Stimulated activated CD4-positive, alpha-beta T cell treated with anti-CD3 and anti-CD28 coated beads, Interleukin-12 subunit alpha, Interleukin-12 subunit beta, amount 100 ng/mL, for 48 hours (primary cell): ENCODE measurements around the gene PLEKHA8.
"Not testable (repeated sequence)": the region's sequence is repeated elsewhere in the genome, so short reads cannot be mapped to it uniquely, and the experiment has no call there.

Experiments used
- DNase-seq, 3 donors: peaks; one replicate each; pipeline ENCODE4 v3.0.0-alpha.2; 2020; ENCODE audit warnings: low read depth in 2 of 3, low spot score in 1 of 3

Gene PLEKHA8

DNA sequence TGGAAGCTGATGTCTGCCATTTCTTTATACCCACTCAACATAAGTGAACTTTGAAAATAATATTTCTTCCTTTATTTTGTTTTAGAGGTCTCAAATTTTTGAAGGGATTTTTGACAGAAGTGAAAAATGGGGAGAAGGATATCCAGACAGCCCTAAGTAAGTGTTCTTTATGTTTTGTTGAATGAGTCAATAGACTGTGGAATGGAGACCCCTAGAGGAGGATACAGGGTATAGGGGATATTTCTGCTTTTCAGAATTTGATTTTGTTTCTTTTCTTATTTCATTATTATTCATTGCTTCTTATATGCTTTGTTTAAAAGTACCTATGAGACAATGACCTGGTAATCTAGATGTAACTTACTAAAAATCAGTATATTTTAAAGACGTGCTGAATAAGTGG, 34.4 kb downstream of the PLEKHA8 start:
- DNase-seq = no peak

DNA sequence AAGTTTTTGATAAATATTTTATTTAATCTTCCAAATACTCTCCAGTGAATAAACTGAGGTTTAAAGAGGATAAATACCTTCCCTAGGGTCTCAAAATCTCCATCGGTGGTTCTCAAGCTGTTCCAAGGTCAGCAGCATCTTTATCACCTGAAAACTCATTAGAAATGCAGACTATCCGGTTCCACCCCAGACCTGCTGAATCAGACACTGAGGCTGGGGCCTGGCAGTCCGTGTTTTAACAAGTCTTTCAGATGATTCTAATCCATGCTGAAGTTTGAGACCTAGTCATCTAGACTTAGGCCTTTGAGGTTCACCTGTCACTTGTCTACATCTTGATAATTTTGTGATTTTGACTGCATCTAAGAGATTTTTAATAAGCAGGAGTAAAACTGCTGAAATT, 37.5 kb downstream of the PLEKHA8 start:
- no peak for DNase-seq

DNA sequence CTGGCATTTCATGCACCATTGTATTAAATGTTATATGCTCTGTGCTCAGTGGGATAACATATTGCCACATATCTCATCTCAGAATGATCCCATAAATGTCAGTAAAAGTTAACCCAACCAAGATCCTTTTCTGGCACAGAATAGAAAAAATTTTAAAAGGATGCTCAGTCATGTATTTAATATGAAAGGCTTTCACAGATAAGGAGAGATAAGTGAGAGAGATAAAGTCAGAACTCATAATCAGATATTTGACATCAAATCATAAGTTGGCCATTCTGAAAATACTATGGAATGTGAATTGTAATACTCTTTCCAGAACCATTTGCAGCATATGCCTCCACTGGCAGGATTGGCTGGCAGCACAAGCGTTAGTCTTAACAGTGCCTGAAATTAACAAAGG, 38.5 kb downstream of the PLEKHA8 start:
- DNase-seq = no peak

DNA sequence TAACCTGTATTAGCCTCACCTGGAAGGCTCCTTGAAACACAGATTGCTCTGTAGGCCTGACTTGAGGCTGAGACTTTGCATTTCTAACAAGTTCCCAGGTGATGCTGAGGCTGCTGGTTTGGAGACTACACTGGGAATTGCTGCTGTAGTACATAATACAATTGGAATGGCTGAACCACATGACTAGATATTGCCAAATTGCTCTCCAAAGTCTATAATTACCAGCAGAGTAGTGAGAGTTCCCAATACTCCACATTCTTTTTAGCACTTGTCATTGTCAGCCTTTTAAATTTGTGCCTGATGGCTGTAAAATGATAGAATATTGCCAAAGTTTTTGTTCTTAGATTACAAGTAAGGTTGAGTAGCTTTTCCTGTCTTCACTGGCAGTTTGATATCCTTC, 39.9 kb downstream of the PLEKHA8 start:
- no peak for DNase-seq

DNA sequence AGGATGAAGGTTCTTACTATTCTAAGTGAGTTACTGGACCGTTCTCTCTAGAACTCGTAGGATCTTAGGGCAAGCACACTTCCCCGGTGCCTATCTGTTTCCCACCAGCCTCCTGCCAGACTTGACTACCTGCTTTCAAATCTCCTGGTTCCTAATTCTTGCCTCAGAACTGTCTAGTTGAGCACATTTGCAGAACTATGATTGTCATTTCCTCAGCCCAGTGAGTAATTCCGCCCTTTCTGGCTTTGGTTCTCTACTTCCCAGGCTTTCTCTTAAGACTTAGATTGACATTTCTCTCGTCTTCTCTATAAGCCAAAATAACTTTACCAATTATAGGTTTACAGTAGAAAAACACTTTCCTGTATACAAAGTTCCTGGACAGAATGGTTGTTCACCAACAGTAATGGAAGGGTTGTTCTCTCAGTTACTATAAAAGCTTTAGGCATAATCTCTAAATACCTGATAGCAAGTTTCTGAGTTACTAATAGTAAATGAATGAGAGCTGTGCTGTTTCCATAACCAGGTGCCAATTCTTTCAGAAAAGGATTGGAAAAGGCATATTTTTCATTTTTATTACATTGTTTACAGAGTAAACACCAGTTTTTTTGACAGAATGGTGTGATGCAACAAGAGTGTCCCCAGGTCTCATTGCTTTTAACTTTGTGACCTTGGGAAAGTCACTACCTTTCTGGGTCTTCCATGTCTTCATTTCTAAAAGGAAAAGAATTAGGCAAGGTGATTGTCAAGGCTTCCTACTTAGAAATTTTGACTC, 41.1 kb downstream of the PLEKHA8 start:
- no peak for DNase-seq

DNA sequence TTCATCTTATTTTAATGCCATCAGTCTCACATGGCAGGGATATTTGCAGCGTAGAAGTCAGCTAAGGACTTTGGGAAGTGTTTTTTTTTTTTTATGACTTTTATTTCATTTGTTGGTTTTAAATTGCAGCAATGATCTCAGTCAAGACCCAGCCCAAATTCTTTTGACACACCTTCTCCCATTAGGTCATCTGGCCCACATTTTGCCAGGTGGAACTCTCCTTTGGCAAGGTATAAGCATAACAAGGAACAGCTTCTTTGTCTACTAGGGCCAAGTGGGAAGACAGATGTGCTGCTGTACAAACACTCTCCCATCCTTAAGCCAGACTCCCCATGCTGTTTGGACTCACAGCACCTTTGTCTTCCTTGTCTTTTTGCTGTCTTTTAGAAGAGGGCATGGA, 41.8 kb downstream of the PLEKHA8 start:
- no peak for DNase-seq

DNA sequence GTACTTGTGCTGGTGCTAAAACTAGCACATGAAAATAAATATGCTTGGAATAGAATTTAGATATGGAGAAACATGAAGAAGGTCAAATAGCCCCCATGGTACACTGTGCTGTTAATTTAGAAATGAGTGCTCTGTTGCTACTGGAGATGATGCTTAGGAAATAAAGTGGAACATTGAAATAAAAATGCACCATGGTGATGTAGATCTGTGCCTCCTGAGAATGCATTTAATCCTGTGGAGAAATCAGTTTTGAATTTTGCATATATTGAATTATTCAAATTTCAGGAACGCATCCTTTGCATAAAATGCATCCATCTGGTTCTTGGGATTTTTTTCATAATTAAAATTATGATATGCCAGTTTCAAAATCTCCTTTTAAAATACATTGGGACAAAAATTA, 44.5 kb downstream of the PLEKHA8 start:
- no peak for DNase-seq

DNA sequence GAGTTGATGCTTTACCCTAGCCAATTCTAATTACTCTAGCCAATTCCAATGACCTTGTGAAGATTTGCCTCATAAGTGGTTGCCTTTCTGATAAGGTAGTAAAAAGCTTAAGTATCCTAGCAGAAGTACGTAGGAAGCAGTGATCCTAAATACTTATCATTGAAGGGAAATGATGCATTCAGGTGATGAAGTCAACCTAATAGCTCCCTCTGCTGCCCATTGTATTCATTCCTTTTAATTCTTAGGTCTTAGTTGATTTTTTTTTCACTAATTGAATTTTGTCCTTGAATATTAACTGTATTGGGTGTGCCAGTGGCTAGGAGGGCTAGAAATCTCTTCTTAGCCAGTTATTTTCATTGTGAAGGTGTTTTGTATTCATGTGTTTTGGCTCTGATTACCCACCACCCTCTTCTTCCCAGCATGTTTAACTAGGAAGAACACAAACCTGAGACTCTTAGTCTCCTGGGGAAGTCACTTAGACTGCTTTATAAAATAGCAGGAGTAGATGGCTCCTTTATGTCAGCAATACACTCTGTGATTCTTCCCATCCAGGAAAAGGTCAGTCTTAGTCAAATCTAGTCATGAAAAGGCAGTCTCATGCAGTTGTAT, 46.3 kb downstream of the PLEKHA8 start:
- no peak for DNase-seq

DNA sequence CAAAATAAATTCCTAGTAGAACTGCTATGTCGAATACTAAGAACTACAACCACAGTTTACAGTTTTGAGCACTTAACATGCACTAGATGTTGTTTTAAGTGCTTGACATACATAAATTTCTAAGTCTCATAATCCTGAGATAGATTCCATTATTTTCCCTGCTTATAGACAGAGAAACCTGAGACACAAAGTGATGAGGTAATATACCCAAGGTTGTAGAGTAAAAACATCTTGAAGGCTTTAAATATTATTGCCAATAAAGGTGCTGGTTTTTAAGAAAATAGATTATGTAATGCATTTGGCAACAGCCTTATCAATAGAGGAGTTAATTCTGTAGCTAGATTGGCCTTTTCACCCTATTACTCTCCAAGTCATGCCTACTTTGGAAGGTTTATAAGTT, 48.2 kb downstream of the PLEKHA8 start:
- no peak for DNase-seq

DNA sequence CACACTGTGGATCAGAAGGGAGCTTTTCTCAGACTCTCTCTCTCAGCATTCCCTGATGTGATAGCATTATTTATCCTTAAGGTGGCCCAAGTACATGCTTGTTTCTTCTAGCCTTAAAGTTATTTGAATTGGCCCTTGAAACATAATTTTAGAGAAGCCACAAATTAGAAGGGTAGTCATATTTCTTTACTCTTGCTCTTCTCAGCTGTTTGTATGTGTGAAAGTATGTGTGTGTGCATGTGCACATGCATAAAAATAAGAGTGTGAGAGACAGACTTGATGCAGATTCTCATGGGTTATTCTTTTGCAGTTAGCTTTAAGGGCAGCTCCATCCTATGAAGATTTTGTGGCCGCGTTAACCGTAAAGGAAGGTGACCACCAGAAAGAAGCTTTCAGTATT, 50.1 kb downstream of the PLEKHA8 start:
- DNase-seq = no peak

DNA sequence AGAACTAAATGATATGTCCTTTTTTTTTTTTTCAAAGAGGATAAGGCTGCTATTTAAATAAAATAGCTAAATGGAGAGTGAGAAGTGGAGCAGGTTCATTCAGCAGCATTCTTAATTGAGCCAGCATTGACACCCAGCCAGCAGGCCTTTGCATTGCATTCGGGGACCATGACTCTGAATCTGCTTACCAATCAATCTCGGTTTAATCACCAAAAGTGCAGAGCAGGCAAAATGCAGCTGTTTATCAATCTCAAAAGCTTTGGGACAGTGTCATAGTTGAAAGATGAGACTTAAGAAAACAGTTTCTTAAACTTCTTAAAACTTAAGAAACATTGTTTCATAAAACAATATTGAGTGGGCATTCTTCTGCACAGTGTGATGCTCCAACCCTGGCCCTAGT, 51.7 kb downstream of the PLEKHA8 start:
- DNase-seq = no peak

DNA sequence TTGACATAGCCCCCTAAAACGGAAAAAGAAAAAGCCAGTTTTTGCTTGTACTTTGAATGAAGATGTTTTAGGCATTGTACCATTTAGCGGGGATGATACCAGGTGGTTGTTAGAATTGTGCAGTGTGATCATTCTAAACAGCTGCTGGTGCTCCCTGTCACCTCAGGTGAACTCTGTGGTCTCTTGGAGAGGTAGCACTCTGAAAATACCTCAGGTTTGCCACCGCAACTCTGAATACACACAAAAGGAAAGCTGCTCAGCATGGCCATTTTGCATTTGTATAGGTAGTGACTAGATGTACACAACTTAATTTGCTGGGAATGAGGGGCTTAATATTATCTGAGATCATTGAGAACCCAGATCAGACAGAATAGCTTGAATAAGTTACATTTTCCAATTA, 52.6 kb downstream of the PLEKHA8 start:
- DNase-seq = no peak

DNA sequence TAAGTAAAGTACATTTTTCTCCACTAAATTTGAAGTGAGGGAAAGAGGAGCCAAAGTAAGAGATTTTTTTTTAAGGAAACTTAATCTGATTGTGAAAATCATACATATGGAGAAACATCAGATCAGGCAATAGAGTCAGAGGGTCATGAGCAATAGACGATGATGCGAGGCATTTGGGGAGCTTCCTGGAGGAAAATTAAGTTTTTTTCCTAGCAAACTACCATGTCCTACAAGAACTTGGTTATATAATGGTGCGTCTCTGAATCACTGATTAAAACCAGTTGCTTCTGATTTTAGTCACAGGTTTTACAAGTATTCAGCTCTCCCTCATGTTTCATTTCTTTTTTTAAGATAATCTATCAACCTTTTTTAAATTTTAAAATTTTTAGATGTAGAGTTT, 54.5 kb downstream of the PLEKHA8 start:
- no peak for DNase-seq

DNA sequence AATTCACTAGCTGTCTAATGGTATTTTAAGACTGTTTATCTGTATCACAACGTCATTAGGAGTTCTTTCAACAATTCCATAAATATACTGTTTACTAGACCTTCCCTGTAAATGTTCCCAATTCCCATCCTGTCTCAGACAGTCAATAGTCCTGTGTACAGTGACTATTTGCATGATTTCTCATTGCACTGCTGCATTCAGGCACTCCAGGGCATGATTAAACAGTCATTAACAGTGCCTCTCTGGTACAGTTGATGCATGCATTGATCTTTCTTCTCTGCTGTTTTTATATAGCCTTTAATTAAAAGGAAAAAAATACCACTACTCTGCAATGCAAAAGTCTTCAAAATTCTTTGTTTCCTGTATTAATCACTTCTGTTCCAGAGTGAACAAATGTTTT, 55.1 kb downstream of the PLEKHA8 start:
- no peak for DNase-seq

DNA sequence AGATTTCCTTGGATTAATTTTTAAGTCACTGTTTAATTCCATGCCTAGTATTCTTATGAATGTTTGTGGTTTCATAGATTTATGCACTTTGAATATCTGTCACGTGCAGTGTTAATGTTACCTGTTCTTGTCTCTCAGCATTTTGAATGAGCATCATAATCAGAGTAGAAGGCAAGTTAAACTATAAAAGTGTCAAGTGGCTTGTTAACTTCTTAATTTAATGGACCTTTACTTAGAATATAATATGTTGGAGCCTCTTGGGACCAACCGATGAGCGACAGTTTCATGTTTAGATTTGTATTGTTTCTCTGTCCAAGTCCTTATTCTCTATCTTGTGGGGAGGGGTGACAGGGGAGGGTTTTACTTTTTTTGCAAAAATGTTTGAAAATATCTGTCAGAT, 56.0 kb downstream of the PLEKHA8 start:
- no peak for DNase-seq

DNA sequence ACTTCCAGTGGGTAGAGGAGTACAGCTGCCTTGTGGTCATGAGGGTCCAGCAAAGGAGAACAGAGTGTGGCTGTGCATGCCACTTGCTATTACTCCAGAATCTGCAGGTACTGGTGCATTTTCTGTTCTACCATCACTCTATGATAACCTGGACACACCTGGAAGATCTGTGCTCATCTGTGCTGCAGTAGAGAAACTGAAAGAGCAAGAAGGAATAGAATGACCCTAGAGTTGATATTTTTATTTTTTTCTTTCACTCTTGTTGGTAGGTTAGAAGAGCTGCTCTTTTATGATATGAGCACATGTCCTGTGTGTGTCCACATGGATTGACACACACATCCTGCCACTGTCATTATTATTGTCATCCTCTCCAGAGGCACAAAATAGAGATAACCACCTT, 58.3 kb downstream of the PLEKHA8 start:
- DNase-seq = no peak

DNA sequence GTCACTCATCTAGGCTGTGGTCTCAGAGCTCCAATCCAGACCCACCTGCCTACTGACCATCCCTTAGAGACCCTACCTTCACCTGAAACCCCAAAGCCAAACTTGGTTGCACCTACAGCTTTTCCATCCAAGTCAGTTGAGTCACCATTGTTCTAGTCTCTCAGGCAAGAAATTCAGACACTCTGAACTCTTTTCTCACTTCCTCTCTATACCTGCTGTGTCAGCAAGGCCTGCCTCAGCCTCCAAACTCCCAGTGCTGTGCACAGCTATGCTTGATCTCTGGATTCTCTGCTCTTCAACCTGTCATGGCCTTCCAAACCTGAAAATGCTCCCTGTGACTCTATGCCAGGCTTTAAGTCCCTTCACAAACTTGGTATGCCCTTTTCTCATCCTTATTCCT, 59.2 kb downstream of the PLEKHA8 start:
- DNase-seq = no peak

DNA sequence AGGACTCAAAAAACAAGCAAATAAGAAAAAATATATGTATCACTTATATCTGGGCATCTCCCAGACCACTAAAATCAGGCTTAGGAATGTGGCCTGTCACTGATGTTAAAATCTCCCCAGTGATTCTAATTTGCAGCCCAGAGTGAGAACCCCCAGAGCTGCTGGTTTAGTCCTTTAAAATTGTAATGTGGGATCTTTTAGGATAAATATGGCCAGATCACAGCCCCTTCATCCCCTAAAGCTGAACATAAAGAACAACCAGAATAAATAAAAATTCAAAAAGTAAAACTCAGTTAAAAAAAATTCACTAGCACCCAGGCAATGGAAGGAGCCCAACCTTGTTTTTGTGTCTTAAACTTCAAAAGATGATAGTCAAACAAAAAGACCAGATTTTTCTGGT, 60.1 kb downstream of the PLEKHA8 start:
- DNase-seq = no peak

DNA sequence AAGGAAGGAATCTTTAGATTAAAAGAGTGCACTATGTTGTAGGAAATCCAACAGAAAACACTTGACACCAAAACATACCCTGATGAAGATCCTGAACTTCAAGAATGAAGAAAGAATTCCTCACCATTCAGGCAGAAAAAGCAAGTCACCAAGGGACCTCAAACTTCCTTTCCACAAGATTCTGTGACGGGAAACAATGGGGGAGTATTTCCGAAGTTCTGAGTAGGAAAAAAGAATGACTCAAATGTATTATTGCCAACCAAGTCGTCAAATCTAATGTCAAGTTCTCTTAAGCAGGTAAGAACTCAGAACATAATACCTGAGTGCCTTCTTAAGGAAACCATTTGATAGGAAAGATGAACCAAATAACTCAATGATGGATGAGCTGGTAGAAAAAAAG, 61.9 kb downstream of the PLEKHA8 start:
- DNase-seq = no peak

DNA sequence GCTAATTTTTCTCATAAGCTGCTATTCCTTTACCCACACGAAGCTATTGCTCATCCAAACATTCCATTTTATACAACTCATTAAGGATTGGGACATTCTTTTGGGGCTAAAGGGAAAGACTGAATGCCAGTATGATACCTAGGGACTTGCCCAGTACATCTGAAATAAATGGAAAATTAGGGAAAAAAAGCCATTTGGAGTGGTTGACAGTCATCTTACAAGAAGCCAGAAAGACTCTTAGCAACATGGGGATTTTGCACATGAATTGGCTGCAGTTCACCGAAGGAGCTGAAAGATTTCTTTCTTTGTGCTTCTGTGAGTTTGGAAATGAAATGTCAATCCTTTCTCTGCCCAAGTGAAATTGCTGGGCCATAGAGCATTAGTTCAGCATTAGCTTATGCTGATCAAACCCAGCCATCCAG, 63.3 kb downstream of the PLEKHA8 start:
- DNase-seq = no peak

DNA sequence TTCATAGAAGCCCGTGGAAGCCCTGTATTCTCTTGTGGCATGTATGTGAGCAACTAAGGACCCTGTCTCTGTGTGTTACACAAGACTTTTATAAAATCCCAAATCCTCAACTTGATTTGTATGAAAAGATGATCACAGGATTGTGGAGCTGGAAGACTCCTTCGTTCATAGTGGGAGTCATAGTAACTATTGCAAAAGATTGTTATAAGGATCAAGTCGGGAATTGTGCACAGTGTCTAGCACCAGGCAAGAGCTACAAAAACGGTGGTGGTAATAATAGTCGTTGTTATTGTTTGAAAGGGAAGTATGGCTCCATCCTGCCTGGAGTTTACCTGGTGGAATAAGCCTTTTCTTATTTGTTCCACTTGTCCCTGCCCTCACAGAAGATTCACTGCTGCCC, 63.8 kb downstream of the PLEKHA8 start:
- DNase-seq = no peak

DNA sequence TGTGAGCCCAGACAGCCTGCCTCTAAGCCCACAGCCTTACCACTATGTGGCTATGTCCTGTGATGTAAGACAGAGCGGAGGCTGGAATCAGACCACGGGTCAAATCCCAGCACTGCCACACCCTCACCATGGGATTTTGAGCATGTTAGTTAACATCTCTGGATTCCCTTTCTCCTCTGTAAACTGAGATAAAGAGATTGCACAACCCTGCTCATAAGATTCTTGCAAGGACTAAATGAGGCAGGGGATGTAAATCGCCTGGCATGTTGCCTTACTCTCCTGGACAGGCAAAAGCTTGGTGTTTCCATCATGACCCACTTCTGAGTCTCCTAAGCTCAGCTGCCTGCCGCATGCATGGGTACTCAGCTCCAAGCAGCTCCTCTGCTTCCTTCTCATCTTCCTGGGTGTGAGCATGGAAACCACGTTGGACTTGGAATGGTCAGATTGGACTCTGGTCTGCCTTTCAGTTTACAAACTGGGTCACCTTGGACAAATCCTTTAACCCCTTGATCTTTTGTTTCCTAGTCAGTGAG, 65.3 kb downstream of the PLEKHA8 start:
- no peak for DNase-seq

DNA sequence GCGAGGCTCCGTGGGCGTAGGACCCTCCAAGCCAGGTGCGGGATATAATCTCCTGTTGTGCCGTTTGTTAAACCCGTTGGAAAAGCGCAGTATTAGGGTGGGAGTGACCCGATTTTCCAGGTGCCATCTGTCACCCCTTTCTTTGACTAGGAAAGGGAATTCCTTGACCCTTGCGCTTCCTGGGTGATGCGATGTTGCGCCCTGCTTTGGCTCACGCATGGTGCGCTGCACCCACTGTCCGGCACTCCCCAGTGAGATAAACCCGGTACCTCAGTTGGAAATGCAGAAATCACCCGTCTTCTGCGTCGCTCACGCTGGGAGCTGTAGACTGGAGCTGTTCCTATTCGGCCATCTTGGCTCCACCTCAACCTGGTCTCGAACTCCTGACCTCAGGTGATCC, 70.4 kb downstream of the PLEKHA8 start:
- not testable (repeated sequence) for DNase-seq
